Activated CD4-positive, alpha-beta T cell treated with anti-CD3 and anti-CD28 coated beads, Interleukin-2, amount 10 ng/mL, durations not matched to agents 7 days and 5 days (primary cell): Measurements from ENCODE around the gene HOXB6. TPM values are rescaled to one million over a fixed set of nuclear protein-coding genes. Genes with fewer than 3 reads are reported as not detected.
A peak's percentile ranks its signal among the peaks of the same experiment; 100 is the strongest.

Experiments
- CTCF ChIA-PET: fragments of 350-600 bp; sonication (Branson Sonifier 250); formaldehyde crosslinking; loops from one replicate; lab custom pipeline; 2021; ENCODE audit warnings: antibody characterized with exemption; lab: Charles Lee
- POLR2A ChIA-PET: fragments of 350-600 bp; sonication (Branson Sonifier 250); formaldehyde crosslinking; loops from one replicate; lab custom pipeline; 2021; ENCODE audit warnings: antibody characterized with exemption; lab: Charles Lee
- DNase-seq: peaks from one replicate; pipeline ENCODE4 v3.0.0-alpha.2; 2020
- H3K27ac Mint-ChIP-seq: one replicate; pipeline ENCODE4 v1.8.0; 2021; ENCODE audit warnings: mild to moderate bottlenecking, moderate library complexity, mixed read lengths
- H3K27me3 Mint-ChIP-seq: one replicate; pipeline ENCODE4 v1.8.0; 2021; ENCODE audit warnings: mixed read lengths
- H3K36me3 Mint-ChIP-seq: one replicate; pipeline ENCODE4 v1.8.0; 2021; ENCODE audit warnings: low read depth, mixed read lengths
- H3K4me1 Mint-ChIP-seq: one replicate; pipeline ENCODE4 v1.8.0; 2021; ENCODE audit warnings: mixed read lengths
- H3K4me3 Mint-ChIP-seq: one replicate; pipeline ENCODE4 v1.8.0; 2021; ENCODE audit warnings: mild to moderate bottlenecking, moderate library complexity, mixed read lengths
- H3K9me3 Mint-ChIP-seq: one replicate; pipeline ENCODE4 v1.8.0; 2021; ENCODE audit warnings: mixed read lengths
- microRNA-seq: library from miRNA; unstranded; fragments of <30 nt; microRNA quantifications from one replicate; pipeline ENCODE4 v1.2.0, GENCODE V29; 2021; ENCODE audit warnings: borderline microRNAs expressed, borderline replicate concordance
- total RNA-seq, 2 experiments: library from RNA; stranded (reverse); gene quantifications; one replicate each; pipeline ENCODE4 v1.2.3, GENCODE V29; 2021

HOXB6 gene
- total RNA-seq, 2 experiments from 2014 or later, result not detected

DNA sequence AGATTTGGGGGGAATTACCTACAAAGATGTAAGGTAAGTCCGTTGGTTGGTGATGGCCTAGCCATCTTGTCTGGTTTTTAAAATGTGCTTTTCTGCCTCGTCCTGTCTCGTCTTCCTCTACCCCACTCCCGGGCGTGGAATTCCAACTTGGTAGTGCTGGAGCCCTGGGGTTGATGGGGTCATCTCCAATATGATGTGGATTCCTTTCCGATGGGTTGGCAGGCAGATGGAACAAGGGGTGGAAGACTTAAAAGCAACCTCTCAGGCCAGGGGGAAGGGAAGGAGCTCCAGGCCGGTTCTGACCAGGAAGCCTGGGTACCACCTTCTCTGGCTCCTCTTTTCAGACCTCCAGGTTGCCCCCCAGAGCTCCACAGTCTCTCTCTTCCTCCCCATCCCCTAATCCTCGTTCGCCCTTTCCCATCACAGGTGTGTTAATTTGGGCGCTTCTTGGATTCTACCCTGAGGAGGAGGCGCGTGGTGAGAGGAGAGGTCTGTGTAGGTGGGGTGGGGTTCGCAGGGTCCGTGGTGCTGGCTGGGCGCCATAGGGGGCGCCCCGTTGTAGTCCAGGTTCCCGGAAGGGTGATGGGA, 54.8 kb downstream of the HOXB6 start:
- no peaks in the 10 kb centered on the region for H3K36me3 Mint-ChIP-seq
- ChIA-PET CTCF (interaction anchor here (0.6 kb wide), 1 partner anchor 143 kb away, joined by 3 read pairs; no protein-coding TSS in a partner anchor), POLR2A (no interaction called here)
- H3K27me3 Mint-ChIP-seq, result peaks cover 48% of the 10 kb centered on the region
- H3K4me3 Mint-ChIP-seq, result no peak overlapping the region
- H3K27ac Mint-ChIP-seq, result no peak overlapping the region
- DNase-seq, result no peak
- H3K9me3 Mint-ChIP-seq, result no peaks in the 10 kb centered on the region
- H3K4me1 Mint-ChIP-seq, result peaks cover 20% of the 10 kb centered on the region

DNA sequence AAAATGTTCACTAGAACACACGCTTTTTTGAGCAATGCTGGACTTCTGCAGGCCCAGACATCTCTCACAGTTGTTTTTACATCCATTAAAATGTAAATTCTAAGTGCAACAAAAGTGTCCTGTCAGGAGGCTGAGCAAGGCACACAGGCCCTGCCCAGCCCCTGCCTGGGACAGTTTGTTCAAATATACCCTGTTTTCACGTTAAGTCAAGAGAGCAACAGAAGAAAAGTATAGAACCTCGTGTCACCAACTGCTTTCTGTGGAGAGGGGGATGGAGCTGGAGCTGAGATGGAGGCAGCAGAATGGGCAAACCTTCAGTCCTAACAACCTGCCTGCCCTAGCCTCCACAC, 55.5 kb downstream of the HOXB6 start:
- Mint-ChIP-seq H3K27ac (no peak overlapping the region), H3K4me1 (peaks cover 23% of the 10 kb centered on the region), H3K27me3 (peaks cover 48% of the 10 kb centered on the region), H3K4me3 (no peak overlapping the region), H3K9me3 (no peaks in the 10 kb centered on the region), H3K36me3 (no peaks in the 10 kb centered on the region)
- ChIA-PET CTCF (interaction anchor here (0.9 kb wide), 1 partner anchor 9 kb away, joined by 3 read pairs; no protein-coding TSS in a partner anchor), POLR2A (no interaction called here)
- no peak for DNase-seq

DNA sequence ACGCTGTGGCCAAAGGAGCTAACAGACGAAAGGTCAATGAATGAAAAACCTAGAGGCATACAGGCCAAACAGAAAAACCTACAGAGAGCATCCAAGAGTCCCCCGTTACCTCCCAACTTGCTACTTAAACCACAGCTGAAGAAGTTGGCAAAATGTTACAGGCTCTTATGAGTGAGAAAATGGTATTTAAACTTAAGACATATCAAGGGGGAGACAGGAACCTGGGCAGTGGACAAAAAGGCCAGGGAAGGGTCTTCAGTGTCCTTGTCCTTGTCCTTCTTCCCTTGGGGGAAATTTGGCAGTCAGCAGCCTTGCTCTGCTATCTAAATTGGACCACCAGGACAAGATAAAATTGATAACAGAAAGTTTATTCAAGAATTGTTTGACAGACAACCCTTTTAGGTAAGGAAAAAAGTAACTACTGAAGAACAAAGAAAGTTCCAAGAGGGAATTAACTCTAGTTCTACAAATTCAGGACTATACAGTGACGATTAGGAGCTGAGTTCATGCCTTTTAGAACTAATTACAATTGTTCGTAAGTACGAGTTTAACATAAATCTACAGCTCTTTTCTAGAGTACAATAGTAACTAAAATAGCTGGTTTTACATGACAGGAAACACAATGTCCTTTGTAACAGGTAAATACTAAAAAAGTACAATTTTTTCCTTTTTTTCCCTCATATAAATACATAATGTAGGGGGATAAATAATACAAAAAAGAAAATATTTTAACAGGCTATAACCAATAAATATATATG, 56.1 kb downstream of the HOXB6 start:
- peaks cover 49% of the 10 kb centered on the region for H3K27me3 Mint-ChIP-seq
- peaks cover 28% of the 10 kb centered on the region for H3K4me1 Mint-ChIP-seq
- DNase-seq, result no peak
- H3K4me3 Mint-ChIP-seq, result no peak overlapping the region
- H3K9me3 Mint-ChIP-seq, result no peaks in the 10 kb centered on the region
- POLR2A ChIA-PET, result no interaction called here
- H3K36me3 Mint-ChIP-seq, result peaks cover 2% of the 10 kb centered on the region
- H3K27ac Mint-ChIP-seq, result no peak overlapping the region
- CTCF ChIA-PET, result interaction anchor here (0.9 kb wide), 1 partner anchor 9 kb away, joined by 3 read pairs; no protein-coding TSS in a partner anchor

- POLR2A ChIA-PET, result no interaction called here
- Mint-ChIP-seq H3K27me3 (peaks cover 48% of the 10 kb centered on the region), H3K27ac (peak overlapping the region; percentile 71), H3K4me3 (peak overlapping the region; percentile 52), H3K9me3 (no peaks in the 10 kb centered on the region), H3K4me1 (peaks cover 31% of the 10 kb centered on the region), H3K36me3 (peaks cover 2% of the 10 kb centered on the region)
- peak; percentile 49 for DNase-seq
- CTCF ChIA-PET, result interaction anchor here (0.5 kb wide), 1 partner anchor 314 kb away, joined by 3 read pairs; no protein-coding TSS in a partner anchor
Measured at GRCh38 chr17:48547808-48548522, 56.8 kb downstream of the HOXB6 start.

- peaks cover 4% of the 10 kb centered on the region for H3K36me3 Mint-ChIP-seq
- peaks cover 51% of the 10 kb centered on the region for H3K27me3 Mint-ChIP-seq
- ChIA-PET POLR2A (no interaction called here), CTCF (interaction anchor here (0.5 to 1.8 kb wide), 2 partner anchors 8 to 314 kb away, joined by 3 to 8 read pairs; no protein-coding TSS in a partner anchor)
- H3K9me3 Mint-ChIP-seq, result no peaks in the 10 kb centered on the region
- H3K27ac Mint-ChIP-seq, result peak overlapping the region; percentile 71
- H3K4me3 Mint-ChIP-seq, result peak overlapping the region; percentile 52
- peaks cover 36% of the 10 kb centered on the region for H3K4me1 Mint-ChIP-seq
- no peak for DNase-seq
Measured at GRCh38 chr17:48546924-48547807, 57.6 kb downstream of the HOXB6 start.

- H3K36me3 Mint-ChIP-seq, result peaks cover 7% of the 10 kb centered on the region
- peaks cover 38% of the 10 kb centered on the region for H3K4me1 Mint-ChIP-seq
- POLR2A ChIA-PET, result no interaction called here
Measured at GRCh38 chr17:48546137-48546923, 58.5 kb downstream of the HOXB6 start.

More at GRCh38 chr17:48546137-48546923, 58.5 kb downstream of the HOXB6 start:
- no peak overlapping the region for H3K4me3 Mint-ChIP-seq
- peak overlapping the region; percentile 25 for H3K27ac Mint-ChIP-seq
- DNase-seq, result no peak
- H3K27me3 Mint-ChIP-seq, result peaks cover 57% of the 10 kb centered on the region
- no peaks in the 10 kb centered on the region for H3K9me3 Mint-ChIP-seq
- CTCF ChIA-PET, result interaction anchor here (1.8 kb wide), 1 partner anchor 9 kb away, joined by 8 read pairs; no protein-coding TSS in a partner anchor

Small RNA genes within 50 kb of the gene (microRNA-seq; reads per million reads assigned to microRNA genes)
- gene MIR196A1, result not detected

Other genes with a start within 250 kb of the HOXB6 start
- gene SKAP1, start 174.8 kb downstream of the HOXB6 start, total RNA-seq, result 100 to 1,000 TPM; 123 to 144 TPM
- gene HOXB1, start 74.0 kb downstream of the HOXB6 start, total RNA-seq, result not detected
- 1 to 10 TPM; 3.4 to 4.7 TPM for gene HOXB2, start 59.9 kb downstream of the HOXB6 start, total RNA-seq
- gene HOXB4, start 26.6 kb downstream of the HOXB6 start, total RNA-seq, result 1 to 10 TPM; 3.3 to 3.6 TPM
- 1 to 10 TPM; 3.1 to 4.5 TPM for gene HOXB3, start 14.7 kb downstream of the HOXB6 start, total RNA-seq
- not detected for gene HOXB5, start 11.2 kb downstream of the HOXB6 start, total RNA-seq
- under 1 TPM; 0.25 to 0.30 TPM for gene HOXB7, start 6.0 kb upstream of the HOXB6 start, total RNA-seq
- gene HOXB8, start 10.3 kb upstream of the HOXB6 start, total RNA-seq, result not detected
- not detected for gene HOXB9, start 21.4 kb upstream of the HOXB6 start, total RNA-seq
- gene PRAC1, start 117.5 kb upstream of the HOXB6 start, total RNA-seq, result not detected
- not detected for gene PRAC2, start 118.2 kb upstream of the HOXB6 start, total RNA-seq
- not detected for gene HOXB13, start 123.8 kb upstream of the HOXB6 start, total RNA-seq
- not detected for gene TTLL6, start 212.2 kb upstream of the HOXB6 start, total RNA-seq
- gene CALCOCO2, start 226.0 kb upstream of the HOXB6 start, total RNA-seq, result 100 to 1,000 TPM; 171 to 214 TPM